Measurements from ENCODE around the gene DHCR24. TPM values are rescaled to one million over a fixed set of nuclear protein-coding genes. Genes with fewer than 3 reads are reported as not detected.

The DHCR24 gene
- total and polyA plus RNA-seq, 2 experiments from 2014 or later: 124 to 453 TPM

DNA sequence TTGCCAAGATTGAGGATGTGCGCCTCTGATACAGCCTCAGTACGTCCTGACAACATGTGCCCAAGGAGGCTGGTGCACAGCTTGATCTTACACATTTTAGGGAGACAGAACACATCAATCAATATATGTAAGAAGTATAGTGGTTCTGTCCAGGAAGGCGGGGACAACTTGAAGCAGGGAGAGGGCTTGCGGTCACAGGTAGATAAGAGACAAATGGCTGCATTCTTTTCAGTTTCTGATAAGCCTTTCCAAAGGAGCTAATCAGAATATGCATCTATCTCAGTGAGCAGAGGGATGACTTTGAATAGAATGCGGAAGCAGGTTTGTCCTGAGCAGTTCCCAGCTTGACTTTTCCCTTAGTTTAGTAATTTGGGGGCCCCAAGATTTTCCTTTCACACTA lies 10.2 kb downstream of the DHCR24 start:
- H3K4me1 ChIP-seq (ENCODE audit: insufficient read depth): no peaks in the 10 kb centered on the region
- TF ChIP-seq REST (IDR thresholded peaks at IDR 0.05; ENCODE audit: unreplicated experiment) (no peak), EZH2phosphoT487 (IDR thresholded peaks at IDR 0.05; ENCODE audit: unreplicated experiment) (no peak), STAT1 (IDR thresholded peaks at IDR 0.05; ENCODE audit: unreplicated experiment) (no peak), EZH2 (IDR thresholded peaks at IDR 0.05; ENCODE audit: low read depth, unreplicated experiment) (no peak), ZNF114 (CRISPR knock-in tag; IDR thresholded peaks at IDR 0.05) (no peak)
- TF ChIP-seq, protein P1, sequence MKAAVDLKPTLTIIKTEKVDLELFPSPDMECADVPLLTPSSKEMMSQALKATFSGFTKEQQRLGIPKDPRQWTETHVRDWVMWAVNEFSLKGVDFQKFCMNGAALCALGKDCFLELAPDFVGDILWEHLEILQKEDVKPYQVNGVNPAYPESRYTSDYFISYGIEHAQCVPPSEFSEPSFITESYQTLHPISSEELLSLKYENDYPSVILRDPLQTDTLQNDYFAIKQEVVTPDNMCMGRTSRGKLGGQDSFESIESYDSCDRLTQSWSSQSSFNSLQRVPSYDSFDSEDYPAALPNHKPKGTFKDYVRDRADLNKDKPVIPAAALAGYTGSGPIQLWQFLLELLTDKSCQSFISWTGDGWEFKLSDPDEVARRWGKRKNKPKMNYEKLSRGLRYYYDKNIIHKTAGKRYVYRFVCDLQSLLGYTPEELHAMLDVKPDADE (IDR thresholded peaks at IDR 0.05): no peak
- peaks cover 86% of the 10 kb centered on the region for H3K79me2 ChIP-seq (replicated peaks; ENCODE audit: insufficient read depth)
- ATAC-seq (no peak), DNase-seq (ENCODE audit: low spot score) (peak; percentile 20)
- H2AFZ ChIP-seq: no peak overlapping the region
- Mint-ChIP-seq H3K4me1 (peaks cover 16% of the 10 kb centered on the region; the same call in 2 of the 3 replicates), H3K27ac (peak overlapping the region; percentile 62), H3K27me3 (ENCODE audit: insufficient read depth, low read depth, poor library complexity) (peaks cover 6% of the 10 kb centered on the region), H3K36me3 (ENCODE audit: low read depth) (peaks cover 84% of the 10 kb centered on the region), H3K4me3 (no peak overlapping the region; the same call in 2 of the 3 replicates), H3K9me3 (no peaks in the 10 kb centered on the region)
- no peaks in the 10 kb centered on the region for H3K27me3 ChIP-seq (ENCODE audit: insufficient read depth)
- no peak overlapping the region; the same call in 1 of the 2 replicates for H3K27ac ChIP-seq (ENCODE audit: low read depth)
- H3K9me2 ChIP-seq (ENCODE audit: insufficient read depth): no peaks in the 10 kb centered on the region
- no peak overlapping the region for H3K4me3 ChIP-seq
- peaks cover 72% of the 10 kb centered on the region for H4K20me1 ChIP-seq (replicated peaks; ENCODE audit: insufficient read depth)
- peaks cover 74% of the 10 kb centered on the region for H3K36me3 ChIP-seq (ENCODE audit: insufficient read depth)
- H3F3A ChIP-seq (replicated peaks; ENCODE audit: low read depth): peaks cover 6% of the 10 kb centered on the region; the same call in 1 of the 2 replicates
- H3K4me2 ChIP-seq: no peak overlapping the region

- H3F3A ChIP-seq (replicated peaks; ENCODE audit: low read depth): peaks cover 6% of the 10 kb centered on the region; the same call in 1 of the 2 replicates
- ATAC-seq (no peak), DNase-seq (ENCODE audit: low spot score) (no peak)
- peaks cover 16% of the 10 kb centered on the region; the same call in 2 of the 3 replicates for H3K4me1 Mint-ChIP-seq
- H3K4me3 ChIP-seq: no peak overlapping the region
- no peak overlapping the region for H2AFZ ChIP-seq
- peaks cover 6% of the 10 kb centered on the region for H3K27me3 Mint-ChIP-seq (ENCODE audit: insufficient read depth, low read depth, poor library complexity)
- peaks cover 65% of the 10 kb centered on the region for H4K20me1 ChIP-seq (replicated peaks; ENCODE audit: insufficient read depth)
- H3K9me3 Mint-ChIP-seq: no peaks in the 10 kb centered on the region
- H3K4me2 ChIP-seq: no peak overlapping the region
- no peaks in the 10 kb centered on the region for H3K27me3 ChIP-seq (ENCODE audit: insufficient read depth)
- H3K27ac ChIP-seq (ENCODE audit: low read depth): no peak overlapping the region
- peak overlapping the region; percentile 7; the same call in 1 of the 2 replicates for H3K27ac Mint-ChIP-seq
- H3K4me1 ChIP-seq (ENCODE audit: insufficient read depth): no peaks in the 10 kb centered on the region
- no peaks in the 10 kb centered on the region for H3K9me2 ChIP-seq (ENCODE audit: insufficient read depth)
- H3K4me3 Mint-ChIP-seq: no peak overlapping the region
- peaks cover 81% of the 10 kb centered on the region for H3K36me3 Mint-ChIP-seq (ENCODE audit: low read depth)
- H3K79me2 ChIP-seq (replicated peaks; ENCODE audit: insufficient read depth): peaks cover 73% of the 10 kb centered on the region
- peaks cover 75% of the 10 kb centered on the region for H3K36me3 ChIP-seq (ENCODE audit: insufficient read depth)
- no peak for TF ChIP-seq ZNF331 (CRISPR knock-in tag; IDR thresholded peaks at IDR 0.05; ENCODE audit: low read depth)
- no peak for TF ChIP-seq POLR2AphosphoS5 (IDR thresholded peaks at IDR 0.05; ENCODE audit: low read depth)
- TF ChIP-seq CTCF (conservative IDR thresholded peaks at IDR 0.05; ENCODE audit: low read depth in 2 of 2): no peak
- TF ChIP-seq, protein P1 (IDR thresholded peaks at IDR 0.05): no peak
- no peak for TF ChIP-seq ZNF114 (CRISPR knock-in tag; IDR thresholded peaks at IDR 0.05)
- TF ChIP-seq EZH2 (IDR thresholded peaks at IDR 0.05; ENCODE audit: low read depth, unreplicated experiment): no peak
- no peak for TF ChIP-seq CREB1 (CRISPR knock-in tag; IDR thresholded peaks at IDR 0.05; ENCODE audit: low read depth)
- no peak for TF ChIP-seq JUNB (IDR thresholded peaks at IDR 0.05; ENCODE audit: unreplicated experiment)
- no peak for TF ChIP-seq NANOG (IDR thresholded peaks at IDR 0.05; ENCODE audit: borderline replicate concordance)
- TF ChIP-seq STAT1 (IDR thresholded peaks at IDR 0.05; ENCODE audit: unreplicated experiment): no peak
- TF ChIP-seq EZH2phosphoT487 (IDR thresholded peaks at IDR 0.05; ENCODE audit: unreplicated experiment): no peak
Measured at GRCh38 chr1:54875000-54875399, 12.0 kb downstream of the DHCR24 start.
